ENCODE measurements around the gene CLDN18. TPM values are rescaled to one million over a fixed set of nuclear protein-coding genes. Genes with fewer than 3 reads are reported as not detected.
A peak's percentile ranks its signal among the peaks of the same experiment; 100 is the strongest.

CLDN18 gene
- 0.38 TPM for polyA plus RNA-seq (2013, experiment 1 of 2; ENCODE audit: insufficient read length)
- polyA plus RNA-seq (2013, experiment 2 of 2; ENCODE audit: insufficient read length), result 0.76 TPM

DNA sequence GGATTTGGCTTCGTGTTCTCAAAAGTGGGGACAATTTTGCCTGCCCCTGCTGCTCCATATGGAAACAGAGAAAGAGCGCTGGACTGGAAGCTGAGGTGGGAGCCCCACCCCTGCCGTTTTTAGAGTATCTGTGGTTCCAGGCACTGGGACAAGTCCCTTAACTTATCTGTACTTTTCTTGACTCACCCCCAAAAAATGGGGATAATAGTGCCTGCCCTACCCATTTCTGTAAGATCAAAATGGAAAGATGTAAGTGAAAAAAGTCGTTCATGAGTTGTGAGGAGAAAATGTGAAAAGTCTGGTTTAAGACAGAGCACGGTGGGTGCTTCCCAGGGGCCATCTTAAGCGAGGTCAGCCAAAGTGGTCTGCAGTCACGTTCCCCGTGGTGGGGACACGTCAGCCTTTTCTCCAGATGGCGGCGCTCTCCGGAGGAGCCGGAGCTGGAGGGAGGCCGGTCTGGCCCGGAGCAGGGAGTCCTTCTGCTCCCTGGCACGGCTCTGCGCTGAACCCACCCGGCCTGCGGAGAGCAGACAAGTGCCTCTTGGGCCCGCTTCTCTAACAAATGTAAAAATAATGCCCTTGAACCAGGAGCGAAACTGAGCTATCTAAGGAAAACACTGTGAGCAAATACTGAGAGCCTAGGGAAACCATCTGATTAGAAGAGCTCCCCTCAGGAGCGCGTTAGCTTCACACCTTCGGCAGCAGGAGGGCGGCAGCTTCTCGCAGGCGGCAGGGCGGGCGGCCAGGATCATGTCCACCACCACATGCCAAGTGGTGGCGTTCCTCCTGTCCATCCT, at the start of gene CLDN18:
Gene CLDN18 (plus strand): TSS at position 690 of the 797 bp plus-strand sequence. CDS start 61 bp downstream, at position 751.
- no peak for DNase-seq

DNA sequence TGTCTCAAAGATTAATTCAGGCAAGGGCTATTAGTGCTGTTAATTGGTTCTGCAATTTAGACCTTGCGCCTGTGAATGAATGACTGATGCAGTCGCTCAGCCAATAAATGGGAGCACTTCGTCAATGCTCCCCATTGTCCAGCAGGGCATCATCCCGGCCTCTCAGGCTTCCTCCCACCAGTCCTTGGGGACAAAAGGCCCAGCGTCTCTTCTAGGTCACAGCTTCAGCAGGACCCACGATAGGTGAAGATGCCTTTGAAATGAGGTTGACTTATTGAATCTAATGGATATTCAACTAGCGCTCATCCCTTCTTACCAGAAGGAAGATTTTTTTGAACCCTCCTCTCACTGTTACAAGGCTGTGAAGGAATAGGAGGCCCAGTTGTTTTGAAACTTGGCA, 47.7 kb upstream of the CLDN18 start:
- DNase-seq, result no peak

- no peak for DNase-seq
Measured at GRCh38 chr3:137963463-137963862, 46.5 kb upstream of the CLDN18 start.

DNA sequence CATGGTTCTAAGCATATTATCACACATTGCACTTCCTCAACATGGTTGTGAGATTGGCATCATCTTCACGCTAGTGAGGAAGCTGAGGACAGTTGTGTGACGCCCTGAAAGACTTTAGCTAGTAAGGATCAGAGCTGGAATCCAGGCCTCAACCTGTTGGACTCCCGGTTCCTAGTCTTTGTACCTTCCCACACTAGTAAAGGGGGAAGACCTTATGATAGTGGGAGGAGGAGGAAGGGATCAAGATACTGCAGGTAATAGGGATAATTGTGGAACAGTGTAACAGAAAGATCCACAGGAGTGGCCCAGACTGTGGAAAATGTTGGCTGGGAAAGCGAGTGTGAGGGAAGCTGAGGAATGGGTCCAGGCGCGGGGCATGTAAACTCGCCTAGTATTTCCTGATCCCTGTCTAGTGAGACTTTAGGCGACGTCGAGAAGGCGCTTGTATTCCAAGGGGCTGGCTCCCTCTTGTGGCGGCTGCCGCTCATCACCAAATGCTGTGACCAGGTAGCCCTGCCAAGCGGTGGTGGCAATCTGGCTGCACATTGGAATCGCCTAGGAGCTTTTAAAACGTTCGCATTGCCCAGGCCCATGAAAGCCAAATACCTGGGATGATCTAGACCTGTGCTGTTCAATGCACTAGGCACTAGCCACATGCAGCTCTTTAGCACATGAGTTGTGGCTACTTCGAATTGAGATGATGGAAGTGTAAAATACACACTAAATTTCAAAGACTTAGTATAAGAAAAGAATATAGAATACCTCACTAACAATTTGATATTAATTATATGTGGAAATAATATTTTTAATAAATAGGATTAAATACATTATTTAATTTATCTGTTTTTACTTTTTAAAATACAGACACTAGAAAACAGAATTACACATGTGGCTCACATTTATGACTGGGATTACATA, 38.8 kb upstream of the CLDN18 start:
- peak; percentile 64 for DNase-seq

DNA sequence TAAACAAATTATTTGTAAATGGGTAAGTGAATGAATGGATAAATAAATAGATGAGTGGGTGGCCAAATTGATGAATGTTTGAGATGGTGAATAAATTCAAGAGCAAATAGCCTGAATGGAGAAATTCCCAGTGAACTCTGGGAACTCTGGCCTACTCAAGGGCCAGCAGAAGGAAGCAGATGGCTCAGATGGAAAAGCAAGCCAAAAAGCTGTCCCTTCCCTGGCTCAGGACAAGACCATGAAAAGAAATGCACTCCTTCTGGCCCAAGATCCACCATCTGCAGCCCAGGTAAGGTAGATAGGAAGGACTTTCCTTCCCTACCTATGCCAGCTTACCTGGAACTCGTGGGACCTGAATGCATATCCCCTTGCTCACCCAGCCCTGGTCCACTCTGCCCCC, 37.6 kb upstream of the CLDN18 start:
- DNase-seq, result no peak

DNA sequence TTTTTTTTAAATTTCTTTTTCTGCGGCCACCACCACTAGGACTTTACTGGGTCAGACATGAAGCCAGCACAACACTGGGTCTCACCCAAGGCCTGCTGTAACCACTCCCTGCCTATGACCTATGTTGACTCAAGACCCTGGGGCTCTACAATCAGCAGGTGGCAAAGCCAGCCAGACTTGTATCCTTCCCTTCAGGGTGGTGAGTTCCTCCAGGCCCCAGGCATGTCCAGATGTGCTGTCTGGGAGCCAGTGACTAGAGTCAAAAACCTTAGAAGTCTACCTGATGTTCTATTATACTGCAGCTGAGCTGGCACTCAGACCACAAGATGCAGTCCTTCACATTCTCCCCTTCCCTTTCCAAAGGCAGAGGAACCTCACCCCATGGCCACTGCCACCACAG, 31.6 kb upstream of the CLDN18 start:
- DNase-seq, result no peak

GRCh38 chr3:137987723-137988122, 22.2 kb upstream of the CLDN18 start:
- no peak for DNase-seq

- DNase-seq, result no peak
Measured at GRCh38 chr3:137988152-137988551, 21.8 kb upstream of the CLDN18 start.

DNA sequence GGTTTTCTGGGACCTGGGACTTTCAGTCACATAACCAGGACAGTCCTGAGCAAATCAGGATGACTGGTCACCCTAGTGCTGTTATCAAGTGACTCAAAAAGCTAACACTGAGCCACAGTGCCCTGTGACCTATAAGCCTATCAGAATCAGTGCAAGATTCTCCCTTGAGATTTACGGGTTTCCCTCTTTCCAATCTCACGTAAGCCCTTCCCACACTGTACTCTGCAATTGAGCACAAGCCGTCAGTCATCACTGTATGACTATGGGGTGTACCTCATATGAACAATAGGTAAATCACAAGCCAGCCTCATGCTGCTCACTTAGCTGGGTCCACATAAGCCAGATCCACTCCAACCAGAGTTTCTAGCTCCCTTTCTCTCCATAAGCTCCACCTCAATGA, 21.0 kb upstream of the CLDN18 start:
- no peak for DNase-seq

DNA sequence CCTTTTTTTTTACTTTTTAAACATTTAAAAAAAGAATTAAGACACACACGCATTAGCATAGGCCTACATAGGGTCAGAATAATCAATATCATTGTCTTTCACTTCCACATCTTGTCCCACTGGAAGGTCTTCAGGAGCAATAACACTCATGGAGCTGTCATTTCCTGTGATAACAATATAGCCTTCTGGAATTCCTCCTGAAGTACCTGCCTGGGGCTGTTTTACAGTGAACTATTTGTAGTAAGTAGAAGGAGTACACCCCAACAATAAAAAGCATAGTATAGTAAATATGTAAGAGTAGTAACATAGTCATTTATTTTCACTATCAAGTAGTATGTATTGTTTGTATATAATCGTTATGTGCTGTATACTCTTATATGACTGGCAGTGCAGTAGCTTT, 19.5 kb upstream of the CLDN18 start:
- DNase-seq, result no peak

DNA sequence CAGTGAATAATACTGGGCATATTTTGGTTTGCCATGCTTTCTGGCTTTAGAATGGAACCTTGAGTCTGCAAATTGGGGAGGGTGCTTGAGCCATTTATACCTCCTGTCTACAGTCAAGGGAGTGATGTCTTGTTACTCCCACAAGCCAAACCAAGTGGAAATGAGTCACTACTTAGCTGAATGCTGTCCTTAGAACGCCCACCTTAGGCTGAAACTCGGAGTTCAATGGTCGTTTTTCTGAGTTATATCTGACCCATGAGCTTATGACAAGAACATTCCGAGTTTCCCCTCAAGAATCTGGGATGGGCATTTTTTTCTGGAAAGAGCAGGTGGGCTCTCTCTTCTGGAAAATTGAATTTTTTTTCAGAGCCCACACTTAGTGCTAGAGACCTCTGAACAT, 17.4 kb upstream of the CLDN18 start:
- no peak for DNase-seq

DNA sequence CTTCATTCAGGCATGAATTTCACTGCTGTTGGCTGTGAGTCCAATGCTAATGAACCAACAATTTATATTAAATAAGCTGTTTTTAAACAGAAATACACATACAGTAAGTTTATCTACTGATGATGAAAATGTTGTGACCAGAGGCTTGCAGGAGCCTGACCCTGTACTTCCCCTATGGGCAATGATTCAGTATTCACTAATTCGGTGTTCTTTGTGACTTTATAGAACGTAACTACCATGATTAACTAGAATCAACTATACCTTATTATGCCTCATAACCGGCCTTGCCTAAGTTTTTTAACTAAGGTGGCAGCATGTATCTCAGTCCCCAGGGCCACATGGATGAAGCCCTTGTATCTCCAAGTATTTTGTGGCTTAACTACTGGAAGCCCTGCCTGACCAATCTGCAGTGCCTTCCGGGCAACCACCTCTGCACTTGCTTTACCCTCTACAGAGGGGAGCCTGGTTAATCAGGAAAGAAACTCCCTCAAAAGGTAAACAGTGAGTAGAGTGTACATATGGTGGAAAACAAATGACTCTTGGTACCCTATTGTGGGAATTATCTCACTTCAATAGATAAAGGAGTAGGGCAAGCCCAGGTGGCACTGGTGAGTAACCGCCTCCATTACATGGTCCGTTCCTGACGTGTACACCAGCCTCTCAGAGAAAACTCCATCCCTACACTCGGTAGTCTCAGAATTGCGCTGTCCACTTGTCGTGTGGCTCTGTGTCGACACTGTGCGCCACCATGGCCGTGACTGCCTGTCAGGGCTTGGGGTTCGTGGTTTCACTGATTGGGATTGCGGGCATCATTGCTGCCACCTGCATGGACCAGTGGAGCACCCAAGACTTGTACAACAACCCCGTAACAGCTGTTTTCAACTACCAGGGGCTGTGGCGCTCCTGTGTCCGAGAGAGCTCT, 11.6 kb upstream of the CLDN18 start:
- DNase-seq, result no peak

- no peak for DNase-seq
Measured at GRCh38 chr3:138003069-138003468, 6.9 kb upstream of the CLDN18 start.

- DNase-seq, result no peak
Measured at GRCh38 chr3:138005627-138006026, 4.3 kb upstream of the CLDN18 start.

DNA sequence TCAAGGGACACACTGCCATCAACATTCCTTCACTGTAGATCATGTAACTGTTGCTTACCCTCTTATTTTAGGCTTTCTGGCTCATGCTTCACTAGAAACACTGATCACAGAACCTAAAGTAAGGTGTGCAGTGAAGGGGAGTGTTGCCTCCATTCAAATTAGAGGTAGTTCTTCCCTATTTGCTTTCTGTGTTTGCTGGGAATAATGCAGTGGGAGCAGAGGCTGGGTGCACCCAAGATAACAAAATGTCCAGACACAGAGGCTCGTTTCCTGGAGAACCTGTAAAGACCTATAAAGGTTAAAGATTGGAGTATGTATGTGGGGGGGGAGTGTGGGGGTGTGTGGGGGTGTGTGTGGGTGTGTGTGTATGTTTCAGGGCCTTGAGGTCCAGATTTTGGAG, 2.1 kb upstream of the CLDN18 start:
- no peak for DNase-seq

- no peak for DNase-seq
Measured at GRCh38 chr3:138010273-138010590, 267 bp downstream of the CLDN18 start.

GRCh38 chr3:138011722-138012121, 1.8 kb downstream of the CLDN18 start:
- no peak for DNase-seq

- DNase-seq, result no peak
Measured at GRCh38 chr3:138012526-138012925, 2.6 kb downstream of the CLDN18 start.

DNA sequence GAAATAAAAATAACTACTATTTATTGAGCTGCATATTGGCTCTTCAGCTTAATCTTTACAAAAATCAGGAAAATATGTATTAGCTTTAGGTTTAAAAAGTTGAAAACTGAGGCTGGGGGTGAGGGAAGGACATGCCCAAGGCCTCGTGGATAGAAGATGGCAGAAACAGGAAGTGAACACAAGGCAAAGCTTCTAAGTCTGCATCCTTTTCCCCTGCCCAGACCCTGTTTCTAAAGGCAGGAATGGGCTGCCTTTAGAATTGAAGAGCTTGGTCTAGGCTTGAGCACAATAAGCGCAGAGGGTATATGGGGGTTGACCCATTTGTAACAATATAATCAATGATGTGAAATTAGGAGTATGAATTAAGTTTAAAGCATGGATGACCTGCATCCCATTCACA, 6.1 kb downstream of the CLDN18 start:
- no peak for DNase-seq

DNA sequence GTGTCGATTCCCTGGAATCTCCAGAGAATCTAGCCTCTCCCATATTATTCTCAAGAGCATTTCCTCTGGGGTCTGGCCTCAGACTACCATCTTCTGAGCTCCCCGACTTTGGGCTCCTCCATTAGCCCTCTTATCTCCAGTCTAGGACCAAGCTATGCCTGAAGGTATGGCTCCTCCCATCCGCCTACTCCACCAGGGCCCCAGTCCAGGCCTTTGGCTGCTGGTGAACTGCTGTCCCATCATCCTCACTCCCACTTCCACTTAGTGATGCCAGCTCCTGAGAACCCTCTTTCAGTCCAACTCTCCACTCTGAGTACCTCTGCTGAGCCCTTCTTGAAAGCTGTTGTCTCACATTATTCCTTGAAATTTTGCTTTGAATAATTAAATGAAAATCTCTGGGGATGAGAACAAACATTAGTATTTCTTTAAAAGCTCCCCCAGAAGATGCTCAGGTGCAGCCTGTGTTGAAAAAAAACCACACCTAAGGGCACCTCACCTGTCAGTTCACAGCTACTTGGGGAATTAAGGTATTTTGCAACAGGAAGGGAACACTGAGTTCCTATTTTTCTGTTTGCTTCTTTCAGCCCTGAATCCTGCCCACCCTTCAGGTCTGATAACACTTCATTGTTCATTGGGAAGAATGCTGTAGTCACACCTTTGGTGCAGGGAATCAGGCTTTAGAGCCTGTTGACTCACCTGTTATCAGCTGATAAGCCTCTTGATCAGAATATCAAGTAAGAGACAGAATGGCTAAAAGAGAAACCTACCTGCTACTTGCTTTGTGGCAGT, 9.5 kb downstream of the CLDN18 start:
- no peak for DNase-seq

DNA sequence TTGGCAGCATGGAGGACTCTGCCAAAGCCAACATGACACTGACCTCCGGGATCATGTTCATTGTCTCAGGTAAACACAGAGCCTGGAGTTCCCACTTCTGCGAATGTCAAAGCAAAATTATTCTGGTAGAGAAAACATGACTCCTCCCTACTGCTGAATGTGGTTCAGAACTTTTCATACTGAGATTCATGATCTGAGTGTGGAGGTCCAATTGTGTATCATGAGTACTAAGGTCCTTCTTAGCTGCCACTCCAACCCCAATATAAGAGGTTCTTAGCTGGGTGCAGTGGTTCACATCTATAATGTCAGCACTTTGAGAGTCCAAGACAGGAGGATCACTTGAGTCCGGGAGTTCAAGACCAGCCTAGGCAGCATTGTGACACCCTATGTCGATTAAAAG, 13.8 kb downstream of the CLDN18 start:
- no peak for DNase-seq

DNA sequence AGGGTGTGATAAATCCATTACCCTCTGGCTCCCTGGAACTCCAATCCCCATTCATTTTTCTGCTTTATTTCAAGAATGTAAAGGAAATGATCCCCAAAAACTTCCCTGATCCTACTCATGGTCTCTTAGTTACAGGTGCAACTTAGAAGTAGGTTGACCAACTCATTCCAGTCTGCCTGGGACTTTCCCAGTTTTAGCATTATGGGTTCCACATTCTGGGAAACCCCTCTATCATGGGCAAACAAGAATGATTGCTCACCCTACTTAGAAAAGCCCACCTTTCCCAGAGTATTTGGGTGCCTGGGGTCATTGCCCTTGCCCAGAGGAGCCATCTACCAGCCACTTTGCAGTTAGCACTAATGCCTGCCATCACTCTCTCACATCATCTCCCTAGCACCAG, 15.6 kb downstream of the CLDN18 start:
- no peak for DNase-seq

Measured in fibroblast of skin of back (primary cell).